Measurements from ENCODE around the gene SPTBN5. TPM values are rescaled to one million over a fixed set of nuclear protein-coding genes. Genes with fewer than 3 reads are reported as not detected.

Gene SPTBN5
- total and polyA plus RNA-seq, 10 of the 15 experiments (the other 5 are each of a cell fraction or from before 2014, with no cell fraction given): under 0.01 to 0.18 (median 0.04) TPM; not detected in 4

GRCh38 chr15:41834096-41834495, 59.8 kb downstream of the SPTBN5 start (continued):
- TF ChIP-seq CHD2 (IDR thresholded peaks at IDR 0.05; ENCODE audit: borderline replicate concordance, low read depth, low read length): no peak
- no peak for TF ChIP-seq TCF7 (IDR thresholded peaks at IDR 0.05; ENCODE audit: borderline replicate concordance)
- TF ChIP-seq RFX5 (IDR thresholded peaks at IDR 0.05; ENCODE audit: low read depth, low read length): no peak
- TF ChIP-seq HDAC2 (IDR thresholded peaks at IDR 0.05): no peak
- TF ChIP-seq, protein P1, sequence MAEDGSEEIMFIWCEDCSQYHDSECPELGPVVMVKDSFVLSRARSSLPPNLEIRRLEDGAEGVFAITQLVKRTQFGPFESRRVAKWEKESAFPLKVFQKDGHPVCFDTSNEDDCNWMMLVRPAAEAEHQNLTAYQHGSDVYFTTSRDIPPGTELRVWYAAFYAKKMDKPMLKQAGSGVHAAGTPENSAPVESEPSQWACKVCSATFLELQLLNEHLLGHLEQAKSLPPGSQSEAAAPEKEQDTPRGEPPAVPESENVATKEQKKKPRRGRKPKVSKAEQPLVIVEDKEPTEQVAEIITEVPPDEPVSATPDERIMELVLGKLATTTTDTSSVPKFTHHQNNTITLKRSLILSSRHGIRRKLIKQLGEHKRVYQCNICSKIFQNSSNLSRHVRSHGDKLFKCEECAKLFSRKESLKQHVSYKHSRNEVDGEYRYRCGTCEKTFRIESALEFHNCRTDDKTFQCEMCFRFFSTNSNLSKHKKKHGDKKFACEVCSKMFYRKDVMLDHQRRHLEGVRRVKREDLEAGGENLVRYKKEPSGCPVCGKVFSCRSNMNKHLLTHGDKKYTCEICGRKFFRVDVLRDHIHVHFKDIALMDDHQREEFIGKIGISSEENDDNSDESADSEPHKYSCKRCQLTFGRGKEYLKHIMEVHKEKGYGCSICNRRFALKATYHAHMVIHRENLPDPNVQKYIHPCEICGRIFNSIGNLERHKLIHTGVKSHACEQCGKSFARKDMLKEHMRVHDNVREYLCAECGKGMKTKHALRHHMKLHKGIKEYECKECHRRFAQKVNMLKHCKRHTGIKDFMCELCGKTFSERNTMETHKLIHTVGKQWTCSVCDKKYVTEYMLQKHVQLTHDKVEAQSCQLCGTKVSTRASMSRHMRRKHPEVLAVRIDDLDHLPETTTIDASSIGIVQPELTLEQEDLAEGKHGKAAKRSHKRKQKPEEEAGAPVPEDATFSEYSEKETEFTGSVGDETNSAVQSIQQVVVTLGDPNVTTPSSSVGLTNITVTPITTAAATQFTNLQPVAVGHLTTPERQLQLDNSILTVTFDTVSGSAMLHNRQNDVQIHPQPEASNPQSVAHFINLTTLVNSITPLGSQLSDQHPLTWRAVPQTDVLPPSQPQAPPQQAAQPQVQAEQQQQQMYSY (CRISPR knock-in tag; IDR thresholded peaks at IDR 0.05): no peak
- TF ChIP-seq, protein P2, sequence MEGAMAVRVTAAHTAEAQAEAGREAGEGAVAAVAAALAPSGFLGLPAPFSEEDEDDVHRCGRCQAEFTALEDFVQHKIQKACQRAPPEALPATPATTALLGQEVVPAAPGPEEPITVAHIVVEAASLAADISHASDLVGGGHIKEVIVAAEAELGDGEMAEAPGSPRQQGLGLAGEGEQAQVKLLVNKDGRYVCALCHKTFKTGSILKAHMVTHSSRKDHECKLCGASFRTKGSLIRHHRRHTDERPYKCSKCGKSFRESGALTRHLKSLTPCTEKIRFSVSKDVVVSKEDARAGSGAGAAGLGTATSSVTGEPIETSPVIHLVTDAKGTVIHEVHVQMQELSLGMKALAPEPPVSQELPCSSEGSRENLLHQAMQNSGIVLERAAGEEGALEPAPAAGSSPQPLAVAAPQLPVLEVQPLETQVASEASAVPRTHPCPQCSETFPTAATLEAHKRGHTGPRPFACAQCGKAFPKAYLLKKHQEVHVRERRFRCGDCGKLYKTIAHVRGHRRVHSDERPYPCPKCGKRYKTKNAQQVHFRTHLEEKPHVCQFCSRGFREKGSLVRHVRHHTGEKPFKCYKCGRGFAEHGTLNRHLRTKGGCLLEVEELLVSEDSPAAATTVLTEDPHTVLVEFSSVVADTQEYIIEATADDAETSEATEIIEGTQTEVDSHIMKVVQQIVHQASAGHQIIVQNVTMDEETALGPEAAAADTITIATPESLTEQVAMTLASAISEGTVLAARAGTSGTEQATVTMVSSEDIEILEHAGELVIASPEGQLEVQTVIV (IDR thresholded peaks at IDR 0.05; ENCODE audit: borderline replicate concordance, partially characterized antibody): no peak
- TF ChIP-seq MTA2 (IDR thresholded peaks at IDR 0.05; ENCODE audit: low read depth): no peak

- ChIA-PET CTCF (no interaction called here), POLR2A (no interaction called here), SMC1A (ENCODE audit: uncharacterized antibody, unreplicated experiment) (no interaction called here), RAD21 (ENCODE audit: unreplicated experiment) (no interaction called here)
- intact Hi-C loops (cut with micrococcal nuclease; ENCODE audit: unreplicated experiment) (no loop called here), in situ Hi-C loops (cut with MboI) (no loop called here)
- no peak overlapping the region for H2AFZ ChIP-seq (ENCODE audit: control insufficient read depth, low read depth, low read length)
- H4K20me1 ChIP-seq (ENCODE audit: control insufficient read depth, insufficient read depth): no peaks in the 10 kb centered on the region
- H3K4me2 ChIP-seq (ENCODE audit: control insufficient read depth, insufficient read depth): no peak overlapping the region
- no peaks in the 10 kb centered on the region for H3K27me3 ChIP-seq (replicated peaks in 1 of 2; ENCODE audit: control insufficient read depth in 2 of 2, insufficient read depth in 2 of 2, low read length in 1 of 2)
- no peak for TF ChIP-seq SIX5 (IDR thresholded peaks at IDR 0.05; ENCODE audit: low read depth, low read length, severe bottlenecking)
- TF ChIP-seq BHLHE40 (IDR thresholded peaks at IDR 0.05; ENCODE audit: borderline replicate concordance in 1 of 2, low read depth in 2 of 2, low read length in 1 of 2): peak; percentile 53 to 69; a peak in 3 of 4 replicates
- H3K9me3 ChIP-seq (replicated peaks; ENCODE audit: control insufficient read depth, insufficient read depth, low read length): no peaks in the 10 kb centered on the region
- BruUV-seq (replicated peaks): no TSS peak
- H3K4me3 ChIP-seq: no peak overlapping the region
- DNase-seq (ENCODE audit: low read depth, low spot score) (no peak), FAIRE-seq (no peak), ATAC-seq (no peak; the same call in 2 of the 3 replicates)
- no peak overlapping the region for H3K9ac ChIP-seq (ENCODE audit: control insufficient read depth, insufficient read depth, low read length)
- no peaks in the 10 kb centered on the region for H3K4me1 ChIP-seq (ENCODE audit: control insufficient read depth, insufficient read depth, low read length)
- no peaks in the 10 kb centered on the region for H3K79me2 ChIP-seq (ENCODE audit: control insufficient read depth, insufficient read depth, low read length)
- 35% methylated on average over 3 of the region's 3 CpGs for WGBS (ENCODE audit: insufficient coverage, insufficient replicate concordance, low lambda C conversion rate, missing lambda C conversion rate)
- no peak overlapping the region for H3K27ac ChIP-seq (ENCODE audit: control insufficient read depth, insufficient read depth)
- H3K36me3 ChIP-seq (ENCODE audit: control insufficient read depth in 2 of 2, insufficient read depth in 2 of 2, low read length in 1 of 2): no peaks in the 10 kb centered on the region; a peak in 1 of 4 replicates
Observed at GRCh38 chr15:41832875-41833274, 61.0 kb downstream of the SPTBN5 start.

All from GM12878 (cell line).